Osteocyte (in vitro differentiated cells): ENCODE data around the gene GGPS1. TPM values are rescaled to one million over a fixed set of nuclear protein-coding genes. Genes with fewer than 3 reads are reported as not detected.

Experiments
- DNase-seq: peaks from one replicate; pipeline ENCODE4 v3.0.0; 2021; ENCODE audit warnings: mixed read lengths; ENCODE audit not compliant: unreplicated experiment; ENCODE audit errors: extremely low spot score
- H3K27ac Mint-ChIP-seq: one replicate; pipeline ENCODE4 v1.8.0; 2021; ENCODE audit warnings: mild to moderate bottlenecking, mixed read lengths; ENCODE audit not compliant: unreplicated experiment
- H3K27me3 Mint-ChIP-seq: one replicate; pipeline ENCODE4 v1.8.0; 2021; ENCODE audit warnings: mixed read lengths; ENCODE audit not compliant: unreplicated experiment
- H3K36me3 Mint-ChIP-seq: one replicate; pipeline ENCODE4 v1.8.0; 2021; ENCODE audit warnings: mixed read lengths; ENCODE audit not compliant: unreplicated experiment
- H3K4me1 Mint-ChIP-seq: one replicate; pipeline ENCODE4 v1.8.0; 2021; ENCODE audit warnings: mixed read lengths; ENCODE audit not compliant: unreplicated experiment
- H3K4me3 Mint-ChIP-seq: one replicate; pipeline ENCODE4 v1.8.0; 2021; ENCODE audit warnings: mild to moderate bottlenecking, moderate library complexity, mixed read lengths; ENCODE audit not compliant: unreplicated experiment
- H3K9me3 Mint-ChIP-seq: one replicate; pipeline ENCODE4 v1.8.0; 2021; ENCODE audit warnings: mixed read lengths; ENCODE audit not compliant: unreplicated experiment
- total RNA-seq: library from RNA; stranded (reverse); gene quantifications from 2 replicates; pipeline ENCODE4 v1.2.1, GENCODE V29; 2021
- TF ChIP-seq, protein P1 (sequence below): fragments of 200-600 bp; sonication (generic); IDR thresholded peaks from 2 replicates; pipeline ENCODE4 v1.5.0; 2021; ENCODE audit warnings: antibody characterized with exemption, mild to moderate bottlenecking, moderate library complexity

Gene GGPS1
- total RNA-seq, 1 donor from 2014 or later = 37.1 TPM

DNA sequence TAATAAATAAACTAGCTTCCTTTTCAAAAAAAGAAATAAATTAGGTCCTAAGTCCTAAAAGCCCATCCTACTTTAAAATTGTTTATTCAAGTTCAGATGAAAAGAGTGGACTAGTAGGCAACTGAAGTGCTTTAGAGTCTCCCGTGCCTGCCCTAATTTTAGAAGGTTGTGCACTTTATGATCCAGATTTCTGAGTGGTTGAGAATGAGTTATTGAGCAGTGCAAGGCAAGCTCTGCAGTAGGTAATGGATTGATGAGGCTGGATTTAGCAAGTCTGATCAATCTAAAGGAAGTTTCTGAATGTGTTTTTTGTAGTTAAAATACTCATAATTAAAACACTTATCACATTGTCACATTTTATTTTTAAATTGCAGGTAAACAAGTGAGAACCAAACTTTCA is 13.0 kb downstream of the GGPS1 start:
- Mint-ChIP-seq H3K27ac (no peak overlapping the region), H3K36me3 (peaks cover 20% of the 10 kb centered on the region), H3K4me1 (peaks cover 5% of the 10 kb centered on the region), H3K4me3 (no peak overlapping the region), H3K9me3 (no peaks in the 10 kb centered on the region), H3K27me3 (no peaks in the 10 kb centered on the region)
- TF ChIP-seq, protein P1, sequence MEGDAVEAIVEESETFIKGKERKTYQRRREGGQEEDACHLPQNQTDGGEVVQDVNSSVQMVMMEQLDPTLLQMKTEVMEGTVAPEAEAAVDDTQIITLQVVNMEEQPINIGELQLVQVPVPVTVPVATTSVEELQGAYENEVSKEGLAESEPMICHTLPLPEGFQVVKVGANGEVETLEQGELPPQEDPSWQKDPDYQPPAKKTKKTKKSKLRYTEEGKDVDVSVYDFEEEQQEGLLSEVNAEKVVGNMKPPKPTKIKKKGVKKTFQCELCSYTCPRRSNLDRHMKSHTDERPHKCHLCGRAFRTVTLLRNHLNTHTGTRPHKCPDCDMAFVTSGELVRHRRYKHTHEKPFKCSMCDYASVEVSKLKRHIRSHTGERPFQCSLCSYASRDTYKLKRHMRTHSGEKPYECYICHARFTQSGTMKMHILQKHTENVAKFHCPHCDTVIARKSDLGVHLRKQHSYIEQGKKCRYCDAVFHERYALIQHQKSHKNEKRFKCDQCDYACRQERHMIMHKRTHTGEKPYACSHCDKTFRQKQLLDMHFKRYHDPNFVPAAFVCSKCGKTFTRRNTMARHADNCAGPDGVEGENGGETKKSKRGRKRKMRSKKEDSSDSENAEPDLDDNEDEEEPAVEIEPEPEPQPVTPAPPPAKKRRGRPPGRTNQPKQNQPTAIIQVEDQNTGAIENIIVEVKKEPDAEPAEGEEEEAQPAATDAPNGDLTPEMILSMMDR = no peak
- no peak for DNase-seq

DNA sequence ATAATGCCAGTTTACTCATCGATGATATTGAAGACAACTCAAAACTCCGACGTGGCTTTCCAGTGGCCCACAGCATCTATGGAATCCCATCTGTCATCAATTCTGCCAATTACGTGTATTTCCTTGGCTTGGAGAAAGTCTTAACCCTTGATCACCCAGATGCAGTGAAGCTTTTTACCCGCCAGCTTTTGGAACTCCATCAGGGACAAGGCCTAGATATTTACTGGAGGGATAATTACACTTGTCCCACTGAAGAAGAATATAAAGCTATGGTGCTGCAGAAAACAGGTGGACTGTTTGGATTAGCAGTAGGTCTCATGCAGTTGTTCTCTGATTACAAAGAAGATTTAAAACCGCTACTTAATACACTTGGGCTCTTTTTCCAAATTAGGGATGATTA is 13.7 kb downstream of the GGPS1 start:
- H3K4me3 Mint-ChIP-seq = no peak overlapping the region
- H3K36me3 Mint-ChIP-seq = peaks cover 20% of the 10 kb centered on the region

DNA sequence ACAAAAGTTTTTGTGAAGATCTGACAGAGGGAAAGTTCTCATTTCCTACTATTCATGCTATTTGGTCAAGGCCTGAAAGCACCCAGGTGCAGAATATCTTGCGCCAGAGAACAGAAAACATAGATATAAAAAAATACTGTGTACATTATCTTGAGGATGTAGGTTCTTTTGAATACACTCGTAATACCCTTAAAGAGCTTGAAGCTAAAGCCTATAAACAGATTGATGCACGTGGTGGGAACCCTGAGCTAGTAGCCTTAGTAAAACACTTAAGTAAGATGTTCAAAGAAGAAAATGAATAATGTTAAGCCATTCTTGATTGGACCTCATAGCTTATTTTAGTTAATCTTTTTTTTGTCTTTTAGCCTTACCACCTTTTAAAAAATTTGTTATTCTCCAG is 14.1 kb downstream of the GGPS1 start:
- no peaks in the 10 kb centered on the region for H3K27me3 Mint-ChIP-seq
- no peak for DNase-seq
- peaks cover 20% of the 10 kb centered on the region for H3K36me3 Mint-ChIP-seq
- H3K9me3 Mint-ChIP-seq = no peaks in the 10 kb centered on the region
- TF ChIP-seq, protein P1 = no peak
- no peak overlapping the region for H3K4me3 Mint-ChIP-seq
- H3K4me1 Mint-ChIP-seq = no peaks in the 10 kb centered on the region
- H3K27ac Mint-ChIP-seq = no peak overlapping the region

More for the DNA sequence above, 13.7 kb downstream of the GGPS1 start:
- no peak for DNase-seq
- TF ChIP-seq, protein P1 = no peak
- no peaks in the 10 kb centered on the region for H3K4me1 Mint-ChIP-seq
- no peaks in the 10 kb centered on the region for H3K27me3 Mint-ChIP-seq
- no peaks in the 10 kb centered on the region for H3K9me3 Mint-ChIP-seq
- H3K27ac Mint-ChIP-seq = no peak overlapping the region

DNA sequence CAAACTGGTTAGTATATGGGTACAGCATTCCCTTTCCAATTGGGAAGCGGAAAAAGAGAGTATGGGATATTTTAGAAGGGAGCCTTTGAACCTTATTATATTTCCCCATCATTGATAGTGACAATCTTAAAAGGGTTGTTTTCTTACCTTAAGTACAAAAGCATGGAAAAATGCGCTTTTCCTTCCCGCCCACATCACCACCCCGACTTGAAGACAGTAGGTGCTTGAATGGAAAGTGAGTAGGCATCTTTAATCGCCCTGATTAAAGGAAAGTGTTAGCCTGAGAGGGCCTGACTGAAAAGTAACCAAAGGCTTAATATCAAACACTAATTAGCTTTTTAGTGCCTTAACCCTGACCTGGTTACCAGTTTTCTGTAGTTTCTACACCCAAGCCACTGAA is 15.4 kb downstream of the GGPS1 start:
- Mint-ChIP-seq H3K36me3 (peaks cover 20% of the 10 kb centered on the region), H3K27me3 (no peaks in the 10 kb centered on the region), H3K4me3 (no peak overlapping the region), H3K4me1 (no peaks in the 10 kb centered on the region), H3K9me3 (no peaks in the 10 kb centered on the region), H3K27ac (no peak overlapping the region)
- DNase-seq = no peak
- TF ChIP-seq, protein P1 = no peak

DNA sequence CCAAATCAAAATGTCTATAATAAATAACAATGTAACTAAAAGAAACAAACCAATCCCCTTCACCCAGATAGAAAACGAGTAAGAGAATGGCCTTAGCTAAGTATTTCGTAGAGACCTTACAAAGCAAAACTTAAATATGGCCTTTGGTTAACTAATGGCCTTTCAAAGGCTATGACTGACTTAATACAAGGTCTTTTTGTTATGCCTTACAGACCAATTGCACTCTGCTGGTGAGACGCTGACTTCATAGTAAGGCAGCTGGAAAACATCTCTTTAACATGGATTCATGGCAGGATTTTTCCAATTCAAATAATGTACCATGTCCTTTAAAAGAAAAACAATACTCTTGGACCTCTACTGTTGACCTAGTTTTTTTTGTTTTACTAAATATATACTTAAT is 23.1 kb downstream of the GGPS1 start:
- Mint-ChIP-seq H3K36me3 (peaks cover 2% of the 10 kb centered on the region), H3K9me3 (no peaks in the 10 kb centered on the region), H3K27ac (no peak overlapping the region), H3K4me1 (no peaks in the 10 kb centered on the region), H3K27me3 (no peaks in the 10 kb centered on the region), H3K4me3 (no peak overlapping the region)
- no peak for DNase-seq
- TF ChIP-seq, protein P1 = no peak
